Smooth muscle cell (in vitro differentiated cells): ENCODE data around the gene NSL1. TPM values are rescaled to one million over a fixed set of nuclear protein-coding genes. Genes with fewer than 3 reads are reported as not detected.
A peak's percentile ranks its signal among the peaks of the same experiment; 100 is the strongest.

Experiments
- DNase-seq: peaks from one replicate; lab custom pipeline; 2025; ENCODE audit not compliant: unreplicated experiment; lab: John Stamatoyannopoulos, UW
- H2AFZ ChIP-seq: fragments of 200-600 bp; sonication (generic); 2 replicates; pipeline ENCODE4 v1.6.0; 2016; ENCODE audit warnings: antibody characterized with exemption, low read depth, mild to moderate bottlenecking
- H3F3A ChIP-seq: fragments of 200-600 bp; sonication (generic); 2 replicates; pipeline ENCODE4 v1.6.0; 2017; ENCODE audit warnings: antibody characterized with exemption, low read depth
- H3K27ac ChIP-seq: fragments of 200-600 bp; sonication (generic); 2 replicates; pipeline ENCODE4 v1.5.1; 2016; ENCODE audit warnings: low read depth, mild to moderate bottlenecking
- H3K27me3 ChIP-seq: fragments of 200-600 bp; sonication (generic); 2 replicates; pipeline ENCODE4 v1.6.1; 2016; ENCODE audit warnings: low read depth, mild to moderate bottlenecking
- H3K36me3 ChIP-seq: fragments of 200-600 bp; sonication (generic); 2 replicates; pipeline ENCODE4 v1.5.1; 2016; ENCODE audit warnings: low read depth
- H3K4me1 ChIP-seq: fragments of 200-600 bp; sonication (generic); 2 replicates; pipeline ENCODE4 v1.5.1; 2016; ENCODE audit warnings: low read depth
- H3K4me2 ChIP-seq: fragments of 200-600 bp; sonication (generic); 2 replicates; pipeline ENCODE4 v1.6.0; 2016; ENCODE audit warnings: mild to moderate bottlenecking
- H3K4me3 ChIP-seq: fragments of 200-600 bp; sonication (generic); 2 replicates; pipeline ENCODE4 v1.5.1; 2016; ENCODE audit warnings: mild to moderate bottlenecking
- H3K79me2 ChIP-seq: fragments of 200-600 bp; sonication (generic); 2 replicates; pipeline ENCODE4 v1.6.0; 2016; ENCODE audit warnings: low read depth, mild to moderate bottlenecking
- H3K9ac ChIP-seq: fragments of 200-600 bp; sonication (generic); 2 replicates; pipeline ENCODE4 v1.6.0; 2016; ENCODE audit warnings: low read depth
- H3K9me3 ChIP-seq: fragments of 200-600 bp; sonication (generic); replicated peaks from 2 replicates; pipeline ENCODE4 v1.5.1; 2016; ENCODE audit warnings: low read depth
- H4K20me1 ChIP-seq: fragments of 200-600 bp; sonication (generic); 2 replicates; pipeline ENCODE4 v1.6.0; 2016; ENCODE audit warnings: low read depth
- CTCF ChIP-seq: fragments of 200-600 bp; sonication (generic); IDR thresholded peaks from 2 replicates; pipeline ENCODE4 v1.5.1; 2017; ENCODE audit warnings: borderline replicate concordance, mild to moderate bottlenecking, antibody characterized with exemption; ENCODE audit not compliant: insufficient read depth, poor library complexity, severe bottlenecking
- WGBS: methylation state at CpG from one replicate; pipeline ENCODE4 v1.1.7; 2016; ENCODE audit warnings: low lambda C conversion rate; 5-methylcytosine and 5-hydroxymethylcytosine counted together
- polyA plus RNA-seq: library from polyadenylated mRNA; unstranded; fragments of >200 nt; fragmentation: Nextera tagmentation; extraction: Ambion mirVana; gene quantifications from 2 replicates; pipeline ENCODE4 v1.2.1, GENCODE V29; 2016
- total RNA-seq: library from RNA; depleted of rRNA; stranded (reverse); fragments of >200 nt; gene quantifications from 2 replicates; pipeline ENCODE4 v1.2.3, GENCODE V29; 2014

The NSL1 gene
- total and polyA plus RNA-seq, 2 experiments from 2014 or later: 30.9 to 34.5 TPM

- H3K4me1 ChIP-seq: peaks cover 11% of the 10 kb centered on the region
- WGBS: 4% methylated on average over 11 of the region's 42 CpGs
- peak overlapping the region; percentile 90 for H3K4me2 ChIP-seq
- H3K4me3 ChIP-seq: peak overlapping the region; percentile 64
- DNase-seq: no peak
- H3F3A ChIP-seq: peaks cover 8% of the 10 kb centered on the region
- H3K27me3 ChIP-seq: peaks cover 22% of the 10 kb centered on the region
- H3K9ac ChIP-seq: no peak overlapping the region
- peak; percentile 39 for TF ChIP-seq CTCF
- H3K36me3 ChIP-seq: no peaks in the 10 kb centered on the region
- no peaks in the 10 kb centered on the region for H3K79me2 ChIP-seq
- H2AFZ ChIP-seq: peak overlapping the region; percentile 70
- no peak overlapping the region for H3K27ac ChIP-seq
- H4K20me1 ChIP-seq: no peaks in the 10 kb centered on the region
- no peaks in the 10 kb centered on the region for H3K9me3 ChIP-seq
These were observed 92.4 kb downstream of the NSL1 start for GRCh38 chr1:212699104-212699624.

- Histone ChIP-seq H3K36me3 (no peaks in the 10 kb centered on the region), H3K4me1 (peaks cover 11% of the 10 kb centered on the region), H3K79me2 (no peaks in the 10 kb centered on the region), H3K4me2 (peak overlapping the region; percentile 90), H3K4me3 (peak overlapping the region; percentile 64), H2AFZ (peak overlapping the region; percentile 70), H3K27me3 (peaks cover 22% of the 10 kb centered on the region), H3K27ac (no peak overlapping the region), H4K20me1 (no peaks in the 10 kb centered on the region), H3K9ac (no peak overlapping the region), H3K9me3 (no peaks in the 10 kb centered on the region), H3F3A (peaks cover 8% of the 10 kb centered on the region)
- WGBS: 46% methylated on average over 12 of the region's 12 CpGs
- no peak for TF ChIP-seq CTCF
- DNase-seq: no peak
These were observed 93.0 kb downstream of the NSL1 start for GRCh38 chr1:212698467-212699103.

- 88% methylated on average over 13 of the region's 13 CpGs for WGBS
- no peak overlapping the region for H3K4me2 ChIP-seq
- H3K4me3 ChIP-seq: no peak overlapping the region
- H2AFZ ChIP-seq: no peak overlapping the region
- TF ChIP-seq CTCF: no peak
- H3F3A ChIP-seq: peaks cover 3% of the 10 kb centered on the region
- H3K9me3 ChIP-seq: no peaks in the 10 kb centered on the region
- no peaks in the 10 kb centered on the region for H4K20me1 ChIP-seq
- no peak overlapping the region for H3K27ac ChIP-seq
- no peak overlapping the region for H3K9ac ChIP-seq
- no peak for DNase-seq
- peaks cover 11% of the 10 kb centered on the region for H3K4me1 ChIP-seq
- no peaks in the 10 kb centered on the region for H3K36me3 ChIP-seq
- H3K79me2 ChIP-seq: no peaks in the 10 kb centered on the region
- peaks cover 22% of the 10 kb centered on the region for H3K27me3 ChIP-seq
These were observed 94.8 kb downstream of the NSL1 start for GRCh38 chr1:212696721-212697331.
